H7 (cell line): ENCODE data around the gene C6orf47. TPM values are rescaled to one million over a fixed set of nuclear protein-coding genes. Genes with fewer than 3 reads are reported as not detected.
A peak's percentile ranks its signal among the peaks of the same experiment; 100 is the strongest.

ENCODE experiments used
- DNase-seq: peaks from one replicate; pipeline ENCODE4 v3.0.0; 2012
- H3K27me3 ChIP-seq: 2 replicates; pipeline ENCODE4 v1.6.0; 2011; ENCODE audit warnings: mild to moderate bottlenecking, low read length; ENCODE audit not compliant: control insufficient read depth, insufficient read depth
- H3K36me3 ChIP-seq: replicated peaks from 2 replicates; pipeline ENCODE4 v1.5.1; 2011; ENCODE audit warnings: low read length; ENCODE audit not compliant: control insufficient read depth, insufficient read depth
- H3K4me3 ChIP-seq: 2 replicates; pipeline ENCODE4 v1.5.1; 2011; ENCODE audit warnings: low read depth, mild to moderate bottlenecking, control low read depth, low read length, moderate library complexity; ENCODE audit not compliant: insufficient read depth
- total RNA-seq: library from RNA; depleted of rRNA; stranded (reverse); fragments of >200 nt; shearing (Covaris generic); gene quantifications from 2 replicates; pipeline ENCODE4 v1.2.3, GENCODE V29; 2014

The C6orf47 gene
- total RNA-seq, 1 experiment from 2014 or later = 17.6 TPM

DNA sequence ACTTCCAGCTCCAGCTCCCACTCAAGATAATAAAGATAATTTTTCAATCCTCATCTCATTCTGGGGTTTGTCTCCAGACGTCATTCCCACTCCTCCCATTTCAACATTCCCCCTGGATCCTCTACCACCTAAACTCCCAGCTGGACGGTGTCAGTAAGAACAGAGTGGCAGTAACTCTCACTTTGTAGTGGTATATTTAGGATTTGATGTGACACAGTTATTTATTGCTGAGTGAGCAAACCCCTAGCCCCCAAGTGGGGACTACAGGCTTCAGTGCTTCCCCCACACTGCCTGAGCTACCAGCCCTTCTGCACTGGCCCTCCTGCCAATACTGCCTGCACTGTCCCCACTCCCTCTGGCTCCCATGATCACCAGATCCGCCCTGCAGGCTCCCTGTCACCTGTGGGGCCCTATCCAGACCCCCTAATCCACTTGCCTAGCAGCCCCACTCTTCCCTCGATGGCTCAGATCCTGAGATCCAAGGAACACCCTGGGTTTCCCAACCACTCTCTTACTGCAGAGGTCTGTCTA, 2.4 kb downstream of the C6orf47 start:
- H3K36me3 ChIP-seq = peaks cover 5% of the 10 kb centered on the region
- no peak for DNase-seq
- no peak overlapping the region for H3K4me3 ChIP-seq
- no peaks in the 10 kb centered on the region for H3K27me3 ChIP-seq

DNA sequence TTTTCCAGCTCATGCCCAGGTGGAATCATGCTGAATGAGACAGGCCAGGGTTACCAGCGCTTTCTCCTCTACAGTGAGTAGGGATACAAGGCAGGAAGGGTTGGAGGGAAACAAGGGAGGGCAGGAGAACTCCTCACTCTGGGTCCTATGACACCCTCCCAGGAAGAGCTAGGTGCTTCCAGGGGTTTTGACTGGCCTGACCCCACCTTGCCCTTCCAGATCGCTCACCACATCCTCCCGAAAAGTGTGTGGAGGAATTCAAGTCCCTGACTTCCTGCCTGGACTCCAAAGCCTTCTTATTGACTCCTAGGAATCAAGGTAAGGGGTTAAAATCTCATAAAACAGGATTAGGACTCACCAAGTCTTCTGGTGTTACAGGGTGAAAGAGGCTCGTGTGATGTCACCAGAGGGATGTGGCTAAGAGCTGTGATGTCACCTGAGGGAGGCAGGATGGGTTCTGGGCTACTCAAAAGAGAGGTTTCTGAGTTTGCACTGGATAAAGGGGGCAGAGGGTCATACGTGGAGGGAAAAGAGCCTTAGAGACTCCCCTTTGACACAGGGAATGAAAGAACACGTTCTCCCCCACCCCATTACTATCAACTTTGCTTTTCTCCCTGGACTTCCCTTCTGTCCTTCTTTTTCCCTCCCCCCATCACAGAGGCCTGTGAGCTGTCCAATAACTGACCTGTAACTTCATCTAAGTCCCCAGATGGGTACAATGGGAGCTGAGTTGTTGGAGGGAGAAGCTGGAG, 3.0 kb downstream of the C6orf47 start:
- no peak for DNase-seq
- Histone ChIP-seq H3K4me3 (no peak overlapping the region), H3K36me3 (peaks cover 3% of the 10 kb centered on the region), H3K27me3 (no peaks in the 10 kb centered on the region)

DNA sequence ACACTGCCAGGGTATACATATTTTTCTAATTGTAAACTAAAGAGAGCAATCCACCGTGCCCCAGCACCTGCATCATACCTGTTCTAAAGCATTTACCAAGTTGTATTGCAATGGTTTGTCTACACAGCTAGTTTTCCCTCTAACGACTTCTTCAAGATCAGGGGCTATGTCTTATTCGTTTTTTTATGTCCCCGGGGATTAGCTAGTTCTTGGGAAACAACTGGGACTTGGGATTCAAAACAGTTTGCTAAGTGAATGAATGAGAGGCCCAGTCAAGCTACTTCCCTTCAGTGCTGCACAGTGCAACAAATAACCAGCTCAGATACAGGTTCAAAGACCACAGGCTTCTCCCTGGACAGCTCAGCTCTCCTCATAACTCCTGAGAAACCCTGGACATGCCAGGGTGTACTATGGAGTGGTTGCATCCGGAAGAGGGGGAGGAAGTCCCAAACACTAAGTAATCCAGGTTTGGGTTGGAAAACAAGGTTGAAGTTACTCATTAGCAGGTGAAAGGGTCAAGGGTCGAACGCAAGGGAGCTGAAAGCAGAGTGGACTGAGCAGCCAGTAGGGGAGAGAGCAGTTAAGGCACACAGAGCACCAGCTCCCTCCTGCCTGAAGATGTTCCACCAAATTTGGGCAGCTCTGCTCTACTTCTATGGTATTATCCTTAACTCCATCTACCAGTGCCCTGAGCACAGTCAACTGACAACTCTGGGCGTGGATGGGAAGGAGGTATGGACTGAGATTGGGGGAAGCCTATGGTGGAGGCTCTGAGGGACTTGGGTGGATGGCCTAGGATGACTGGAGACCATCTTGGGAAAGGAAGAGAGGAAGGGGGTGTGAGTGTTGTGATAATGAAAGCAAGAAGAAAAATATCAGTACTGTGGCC, 5.0 kb downstream of the C6orf47 start, which contains the start of gene APOM:
TSS of gene APOM (plus strand) at position 546 of the 889 bp plus-strand sequence. CDS start at position 619, 73 bp downstream.
- DNase-seq = no peak
- Histone ChIP-seq H3K27me3 (no peaks in the 10 kb centered on the region), H3K4me3 (no peak within 1 kb of the TSS), H3K36me3 (no peaks in the 10 kb centered on the region; the same call in none of the 2 replicates)

DNA sequence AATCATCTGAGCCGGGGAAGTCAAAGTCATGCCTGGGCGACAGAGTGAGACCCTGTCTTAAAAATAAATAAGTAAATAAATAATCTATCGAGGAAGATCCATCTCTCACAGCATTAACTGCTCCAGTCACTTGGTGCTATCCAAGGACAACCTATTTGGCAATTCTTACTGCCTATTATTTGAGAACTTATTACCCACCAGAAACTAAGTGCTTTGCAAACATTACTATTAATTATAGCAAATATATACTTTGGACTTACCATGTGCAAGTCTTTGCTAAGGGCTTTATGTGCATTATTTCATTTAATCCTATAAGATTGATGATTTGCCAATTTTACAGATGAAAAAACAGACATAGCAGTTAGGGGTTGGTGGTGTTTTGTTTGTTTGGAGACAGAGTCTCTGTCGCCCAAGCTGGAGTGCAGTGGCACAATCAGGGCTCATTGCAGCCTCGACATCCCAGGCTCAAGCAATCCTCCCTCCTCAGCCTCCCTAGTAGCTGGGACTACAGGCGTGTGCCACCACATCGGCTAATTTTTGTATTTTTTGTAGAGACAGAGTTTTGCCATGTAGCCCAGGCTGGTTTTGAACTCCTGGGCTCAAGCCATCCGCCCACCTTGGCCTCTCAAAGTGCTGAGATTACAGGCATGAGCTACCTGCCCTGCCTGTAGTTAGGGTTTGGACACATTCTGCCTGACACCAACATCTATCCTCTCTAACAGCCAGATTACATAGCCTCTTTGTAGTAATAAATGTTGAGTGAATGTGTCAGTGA, 5.8 kb downstream of the C6orf47 start:
- Histone ChIP-seq H3K27me3 (no peaks in the 10 kb centered on the region), H3K4me3 (no peak overlapping the region), H3K36me3 (no peaks in the 10 kb centered on the region; the same call in none of the 2 replicates)

DNA sequence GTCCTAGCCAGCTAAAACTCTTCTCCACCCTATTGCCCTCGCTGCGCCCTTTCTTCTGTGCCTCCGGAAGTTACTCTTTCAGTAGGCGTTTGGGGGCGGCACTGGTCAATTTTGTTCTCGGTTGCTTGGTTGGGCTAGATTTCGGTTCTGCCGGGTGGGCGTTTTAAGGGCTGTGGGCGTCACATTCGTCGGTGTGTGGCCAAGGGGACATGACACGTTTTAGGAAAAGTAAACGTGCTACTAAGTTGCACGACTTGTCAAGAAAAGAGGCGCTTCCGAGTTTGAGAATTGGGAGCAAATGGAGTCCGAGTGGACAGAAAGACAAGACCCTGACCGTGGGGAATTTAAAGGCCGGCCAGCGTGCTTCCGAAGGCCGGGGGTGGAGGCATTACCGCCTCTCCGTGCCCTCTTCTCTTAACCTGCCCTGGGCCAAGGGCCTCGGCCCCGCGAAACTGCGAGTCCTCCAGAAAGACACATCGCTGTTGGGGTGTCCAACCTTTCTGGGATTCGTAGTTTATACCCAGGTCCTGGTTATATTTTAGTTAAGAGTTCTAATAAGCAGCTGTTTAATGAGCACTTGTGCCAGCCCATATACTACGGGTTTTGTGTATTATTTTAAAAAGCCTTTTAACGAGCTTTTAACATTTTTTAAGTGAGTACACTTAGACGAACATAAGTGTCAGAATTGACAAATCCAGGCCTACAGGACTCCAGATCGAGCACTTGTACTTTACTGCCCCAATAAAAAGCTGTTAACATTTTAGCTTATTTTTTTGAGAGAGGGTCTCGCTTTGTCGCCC, 7.5 kb downstream of the C6orf47 start:
- peaks cover 15% of the 10 kb centered on the region for H3K36me3 ChIP-seq
- H3K4me3 ChIP-seq = peak overlapping the region; percentile 98
- no peaks in the 10 kb centered on the region for H3K27me3 ChIP-seq
- peak; percentile 95 for DNase-seq

More for the DNA sequence above, 5.8 kb downstream of the C6orf47 start:
- DNase-seq = no peak

DNA sequence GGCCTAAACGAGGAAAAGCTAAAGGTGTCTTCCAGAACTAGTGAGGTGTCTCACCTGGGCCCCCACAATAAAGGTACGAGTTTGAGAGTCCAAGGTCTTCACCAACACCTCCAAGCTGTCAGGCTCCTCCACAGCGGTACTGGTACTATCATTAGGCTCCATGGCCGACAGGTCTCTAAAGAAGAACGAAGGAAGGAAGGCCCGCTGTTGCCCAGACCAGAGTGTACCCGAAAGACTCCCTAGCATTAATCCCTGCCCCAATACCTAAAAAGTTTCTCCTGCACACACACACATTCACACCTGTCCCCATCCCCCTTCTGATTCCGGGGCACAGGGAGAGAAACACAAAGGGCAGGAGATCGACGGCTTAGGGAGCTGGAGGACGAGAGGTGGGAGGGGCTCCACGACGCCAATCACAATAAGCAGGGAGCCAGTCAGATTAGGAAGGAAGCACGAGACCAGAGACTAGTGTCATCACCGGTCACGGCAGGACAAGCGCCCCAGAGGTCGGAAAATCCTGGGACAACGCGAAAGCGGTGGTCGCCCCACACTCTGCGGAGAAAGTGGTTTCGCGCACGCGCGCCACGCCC, 8.9 kb downstream of the C6orf47 start:
- peaks cover 20% of the 10 kb centered on the region for H3K36me3 ChIP-seq
- H3K27me3 ChIP-seq = no peaks in the 10 kb centered on the region
- H3K4me3 ChIP-seq = peak overlapping the region; percentile 98
- DNase-seq = peak; percentile 94

DNA sequence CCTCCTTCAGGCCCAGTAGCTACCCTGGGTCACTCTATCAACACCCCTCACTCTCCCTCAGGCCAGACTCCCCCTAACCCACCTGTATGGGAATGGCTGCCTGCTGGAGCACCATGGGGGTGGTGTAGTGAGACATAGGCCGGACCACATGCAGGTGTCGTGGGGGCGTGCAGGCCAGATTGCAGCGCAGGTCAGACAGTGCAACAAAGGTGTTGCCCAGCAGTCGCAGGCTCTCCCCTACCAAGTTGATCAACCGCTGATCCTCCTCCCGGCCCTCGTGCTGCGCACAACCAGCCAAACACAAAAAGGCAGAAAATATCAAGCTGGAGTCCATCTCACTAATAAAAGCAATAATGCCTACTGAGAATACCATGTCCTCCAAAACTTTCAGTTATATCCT, 15.3 kb downstream of the C6orf47 start:
- DNase-seq = no peak
- Histone ChIP-seq H3K36me3 (peaks cover 61% of the 10 kb centered on the region), H3K27me3 (no peaks in the 10 kb centered on the region), H3K4me3 (no peak overlapping the region)

DNA sequence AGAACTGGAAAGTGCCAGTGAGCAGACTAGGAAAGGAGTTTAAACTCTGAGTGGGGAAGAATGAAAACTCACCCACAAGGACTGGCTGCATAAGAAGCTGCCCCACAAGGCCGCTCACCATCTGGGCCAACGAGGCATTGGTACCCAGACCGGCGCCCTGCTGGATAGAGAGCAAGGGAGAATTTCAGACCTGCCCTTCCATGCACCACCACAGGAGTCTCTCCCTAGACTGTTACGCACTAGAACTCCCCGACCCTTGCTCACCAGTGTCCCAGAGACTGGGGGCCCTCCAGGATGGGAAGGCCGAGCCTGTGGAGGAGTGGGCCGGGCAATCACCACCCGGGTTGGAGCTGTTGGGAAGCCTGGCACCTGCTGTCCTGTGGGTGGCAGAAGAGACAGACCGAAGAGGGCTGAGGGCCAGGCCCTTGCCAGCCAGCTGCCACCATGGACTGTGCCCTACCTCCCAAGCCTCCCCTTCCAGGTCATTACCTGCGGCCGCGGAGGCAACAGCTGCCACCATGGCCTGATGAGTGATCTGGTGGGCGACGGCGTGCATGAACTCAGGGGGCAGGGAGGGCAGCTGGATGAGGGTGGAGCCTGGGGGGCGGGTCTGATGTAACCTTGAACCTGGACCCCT, 16.6 kb downstream of the C6orf47 start:
- no peak for DNase-seq
- Histone ChIP-seq H3K27me3 (no peaks in the 10 kb centered on the region), H3K4me3 (no peak overlapping the region), H3K36me3 (peaks cover 62% of the 10 kb centered on the region)

DNA sequence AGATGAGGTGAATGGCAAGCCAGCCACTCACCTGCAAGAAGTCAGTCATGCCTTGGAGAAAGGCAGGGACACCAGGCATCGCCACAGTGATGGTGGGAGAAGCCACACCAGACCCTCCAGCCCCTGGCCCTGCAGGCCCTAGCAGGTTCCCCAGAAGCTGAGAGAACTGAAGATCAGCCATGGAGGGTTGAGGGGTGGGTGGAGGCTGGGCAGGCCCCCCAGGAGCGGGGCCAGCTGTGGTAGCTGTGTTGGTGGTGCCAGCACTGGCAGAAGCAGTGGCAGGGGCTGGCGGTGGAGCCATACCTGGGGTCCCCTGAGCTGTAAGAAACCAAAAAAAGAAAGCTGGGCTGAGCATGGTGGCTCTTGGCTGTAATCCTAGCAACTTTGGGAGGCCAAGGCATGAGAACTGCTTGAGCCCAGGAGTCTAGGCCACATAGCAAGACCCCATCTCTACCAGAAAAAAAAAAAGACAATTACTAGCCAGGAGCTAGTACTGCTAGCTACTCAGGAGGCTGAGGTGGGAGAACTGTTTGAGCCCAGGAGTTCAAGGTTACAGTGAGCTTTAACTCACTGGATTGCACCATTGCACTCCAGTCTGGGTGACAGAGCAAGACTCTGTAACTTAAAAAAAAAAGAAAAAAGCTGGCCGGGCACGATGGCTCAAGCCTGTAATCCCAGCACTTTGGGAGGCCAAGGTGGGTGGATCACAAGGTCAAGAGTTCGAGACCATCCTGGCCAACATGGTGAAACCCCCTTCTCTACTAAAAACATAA, 17.6 kb downstream of the C6orf47 start:
- H3K36me3 ChIP-seq = peaks cover 53% of the 10 kb centered on the region
- H3K4me3 ChIP-seq = no peak overlapping the region
- no peak for DNase-seq
- H3K27me3 ChIP-seq = no peaks in the 10 kb centered on the region

DNA sequence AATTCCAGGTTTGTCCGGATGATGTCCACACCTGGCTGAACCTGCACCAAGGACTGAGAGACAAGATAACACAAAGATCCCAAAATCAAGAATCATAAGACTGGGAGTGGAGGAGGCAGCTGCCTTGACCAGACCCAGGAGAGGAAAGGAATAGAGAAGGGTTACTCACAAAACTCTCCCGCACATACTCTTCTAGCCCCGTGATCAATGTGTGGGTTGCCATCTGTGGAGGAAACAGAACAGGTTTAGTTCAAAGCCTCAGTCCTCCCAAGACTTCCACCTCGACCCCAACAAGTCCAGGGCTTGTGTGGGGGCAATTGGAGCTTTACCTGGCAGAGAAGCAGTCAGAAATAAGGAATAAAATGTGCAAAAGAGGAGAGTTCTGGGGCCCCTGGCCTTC, 19.2 kb downstream of the C6orf47 start:
- Histone ChIP-seq H3K27me3 (no peaks in the 10 kb centered on the region), H3K36me3 (peaks cover 58% of the 10 kb centered on the region), H3K4me3 (no peak overlapping the region)
- no peak for DNase-seq

DNA sequence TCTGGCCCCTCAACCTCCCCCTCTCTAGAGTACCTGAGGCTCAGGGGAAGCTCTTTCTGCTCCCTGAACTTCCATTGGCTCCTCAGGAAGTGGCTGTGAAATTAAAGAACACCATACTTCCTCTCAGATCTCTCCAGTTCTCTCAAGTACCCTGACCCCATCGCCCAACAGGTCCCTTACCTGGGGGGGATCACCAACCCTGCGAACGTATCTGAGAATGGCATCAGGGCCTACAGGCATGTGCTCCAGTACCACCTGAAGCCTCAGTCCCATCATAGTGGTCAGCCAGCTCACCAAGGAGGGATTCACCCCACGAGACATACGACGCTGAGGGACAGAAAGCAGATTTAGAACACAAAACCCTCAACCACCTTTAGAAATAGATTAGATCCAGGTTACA, 20.0 kb downstream of the C6orf47 start:
- DNase-seq = no peak
- Histone ChIP-seq H3K36me3 (peaks cover 63% of the 10 kb centered on the region), H3K4me3 (no peak overlapping the region), H3K27me3 (no peaks in the 10 kb centered on the region)

DNA sequence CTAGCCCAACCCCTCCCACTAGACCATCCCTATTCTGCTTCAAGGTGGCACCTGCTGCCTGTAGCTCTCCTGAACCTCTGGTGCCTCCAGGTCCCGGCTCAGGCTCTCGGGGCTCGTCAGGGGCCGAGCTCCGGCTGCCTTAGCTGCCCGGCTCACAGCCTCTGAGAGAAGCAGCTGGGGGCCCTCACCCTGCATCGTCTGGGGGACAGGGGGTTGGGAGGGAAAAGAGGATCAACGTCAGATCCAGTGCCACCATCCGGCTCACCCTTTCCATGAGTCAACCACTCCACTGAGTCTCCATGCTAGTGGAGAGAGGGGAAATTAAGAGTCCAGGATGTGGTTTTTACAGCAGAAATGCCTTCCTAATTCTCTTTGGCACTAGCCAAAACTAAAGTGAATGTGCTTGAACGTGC, 21.1 kb downstream of the C6orf47 start:
- DNase-seq = no peak
- no peaks in the 10 kb centered on the region for H3K27me3 ChIP-seq
- H3K36me3 ChIP-seq = peaks cover 64% of the 10 kb centered on the region
- H3K4me3 ChIP-seq = no peak overlapping the region
